Thyroid gland (tissue), 4 donors: ENCODE measurements around the gene ACYP2.
"Not testable (repeated sequence)": the region's sequence is repeated elsewhere in the genome, so short reads cannot be mapped to it uniquely, and the experiment has no call there.

Experiments
- POLR2A ChIP-seq, 2 donors: fragments of 450-650 bp; IDR thresholded peaks; one replicate each; pipeline ENCODE4 v1.6.1; 2017; ENCODE audit warnings: antibody characterized with exemption in 2 of 2, mild to moderate bottlenecking in 2 of 2, moderate library complexity in 1 of 2
- TF ChIP-seq, protein P1 (sequence below), 6 experiments: fragments of 200-600 bp in 3 of 6; fragments of 450-650 bp in 3 of 6; sonication (generic) in 3 of 6; IDR thresholded peaks; one replicate each; pipeline ENCODE4 v1.5.1; 2016 to 2019; ENCODE audit warnings: antibody characterized with exemption in 6 of 6, mild to moderate bottlenecking in 2 of 6, inconsistent platforms in 1 of 6, moderate library complexity in 1 of 6

DNA sequence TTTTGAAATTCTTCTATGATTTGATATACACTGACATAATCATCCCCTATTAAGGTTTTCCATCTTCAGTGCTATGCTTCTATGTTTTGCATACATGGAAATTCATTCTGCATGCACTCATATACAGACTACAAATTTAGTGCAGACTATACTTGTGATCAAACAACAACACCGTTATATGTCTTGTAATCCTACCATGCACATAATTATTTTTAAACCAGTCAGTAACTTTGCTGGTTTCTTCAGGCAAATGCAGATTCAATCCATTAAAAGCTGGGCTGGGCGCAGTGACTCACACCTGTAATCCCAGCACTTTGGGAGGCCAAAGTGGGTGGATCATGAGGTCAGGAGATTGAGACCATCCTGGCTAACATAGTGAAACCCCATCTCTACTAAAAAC is 11.8 kb downstream of the ACYP2 start:
- TF ChIP-seq, protein P1, sequence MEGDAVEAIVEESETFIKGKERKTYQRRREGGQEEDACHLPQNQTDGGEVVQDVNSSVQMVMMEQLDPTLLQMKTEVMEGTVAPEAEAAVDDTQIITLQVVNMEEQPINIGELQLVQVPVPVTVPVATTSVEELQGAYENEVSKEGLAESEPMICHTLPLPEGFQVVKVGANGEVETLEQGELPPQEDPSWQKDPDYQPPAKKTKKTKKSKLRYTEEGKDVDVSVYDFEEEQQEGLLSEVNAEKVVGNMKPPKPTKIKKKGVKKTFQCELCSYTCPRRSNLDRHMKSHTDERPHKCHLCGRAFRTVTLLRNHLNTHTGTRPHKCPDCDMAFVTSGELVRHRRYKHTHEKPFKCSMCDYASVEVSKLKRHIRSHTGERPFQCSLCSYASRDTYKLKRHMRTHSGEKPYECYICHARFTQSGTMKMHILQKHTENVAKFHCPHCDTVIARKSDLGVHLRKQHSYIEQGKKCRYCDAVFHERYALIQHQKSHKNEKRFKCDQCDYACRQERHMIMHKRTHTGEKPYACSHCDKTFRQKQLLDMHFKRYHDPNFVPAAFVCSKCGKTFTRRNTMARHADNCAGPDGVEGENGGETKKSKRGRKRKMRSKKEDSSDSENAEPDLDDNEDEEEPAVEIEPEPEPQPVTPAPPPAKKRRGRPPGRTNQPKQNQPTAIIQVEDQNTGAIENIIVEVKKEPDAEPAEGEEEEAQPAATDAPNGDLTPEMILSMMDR (IDR thresholded peaks at IDR 0.05) = not testable (repeated sequence)
- TF ChIP-seq POLR2A (IDR thresholded peaks at IDR 0.05) = not testable (repeated sequence)
